HCT116 (cell line): ENCODE measurements around the gene NPB. TPM values are rescaled to one million over a fixed set of nuclear protein-coding genes. Genes with fewer than 3 reads are reported as not detected.

Source experiments
- total RNA-seq: library from RNA; stranded (reverse); gene quantifications from one replicate; pipeline ENCODE4 v1.2.1, GENCODE V29; 2021; ENCODE audit not compliant: unreplicated experiment

Gene NPB
- total RNA-seq, 1 experiment from 2014 or later, result 1.2 TPM

Other genes starting within 250 kb of the NPB start
- not detected for gene PDE6G, start 245.7 kb upstream of the NPB start, total RNA-seq
- 75.9 TPM for gene OXLD1, start 235.6 kb upstream of the NPB start, total RNA-seq
- gene CCDC137, start 235.5 kb upstream of the NPB start, total RNA-seq, result 77.5 TPM
- gene ARL16, start 218.4 kb upstream of the NPB start, total RNA-seq, result 47.5 TPM
- gene HGS, start 218.2 kb upstream of the NPB start, total RNA-seq, result 231 TPM
- gene MRPL12, start 198.9 kb upstream of the NPB start, total RNA-seq, result 260 TPM
- gene SLC25A10, start 190.0 kb upstream of the NPB start, total RNA-seq, result 70.8 TPM
- gene GCGR, start 98.1 kb upstream of the NPB start, total RNA-seq, result not detected
- gene MCRIP1, start 68.9 kb upstream of the NPB start, total RNA-seq, result 59.2 TPM
- not detected for gene PPP1R27, start 67.2 kb upstream of the NPB start, total RNA-seq
- 1,043 TPM for gene P4HB, start 41.7 kb upstream of the NPB start, total RNA-seq
- 554 TPM for gene ARHGDIA, start 30.9 kb upstream of the NPB start, total RNA-seq
- gene ALYREF, start 10.7 kb upstream of the NPB start, total RNA-seq, result 280 TPM
- 208 TPM for gene ANAPC11, start 10.5 kb upstream of the NPB start, total RNA-seq
- gene PCYT2, start 9.2 kb downstream of the NPB start, total RNA-seq, result 51.5 TPM
- gene SIRT7, start 15.9 kb downstream of the NPB start, total RNA-seq, result 62.6 TPM
- 46.8 TPM for gene MAFG, start 25.5 kb downstream of the NPB start, total RNA-seq
- gene PYCR1, start 35.1 kb downstream of the NPB start, total RNA-seq, result 396 TPM
- gene MYADML2, start 45.0 kb downstream of the NPB start, total RNA-seq, result not detected
- 12.5 TPM for gene NOTUM, start 58.9 kb downstream of the NPB start, total RNA-seq
- 51.0 TPM for gene ASPSCR1, start 75.4 kb downstream of the NPB start, total RNA-seq
- 184 TPM for gene CENPX, start 120.6 kb downstream of the NPB start, total RNA-seq
- gene LRRC45, start 121.1 kb downstream of the NPB start, total RNA-seq, result 40.1 TPM
- 120 TPM for gene RAC3, start 129.4 kb downstream of the NPB start, total RNA-seq
- gene DCXR, start 135.5 kb downstream of the NPB start, total RNA-seq, result 306 TPM
- gene RFNG, start 149.6 kb downstream of the NPB start, total RNA-seq, result 52.0 TPM
- 205 TPM for gene GPS1, start 149.7 kb downstream of the NPB start, total RNA-seq
- 176 TPM for gene DUS1L, start 163.6 kb downstream of the NPB start, total RNA-seq
- gene FASN, start 196.0 kb downstream of the NPB start, total RNA-seq, result 754 TPM